GM18511 (cell line): ENCODE measurements around the gene DLGAP1.
"Not testable (repeated sequence)": the region's sequence is repeated elsewhere in the genome, so short reads cannot be mapped to it uniquely, and the experiment has no call there.

Experiments used
- ATAC-seq: cut with Tn5 transposase; IDR thresholded peaks from one replicate; pipeline ENCODE4 v1.9.1; 2021; ENCODE audit warnings: mild to moderate bottlenecking, moderate library complexity; ENCODE audit not compliant: unreplicated experiment

DLGAP1 gene

DNA sequence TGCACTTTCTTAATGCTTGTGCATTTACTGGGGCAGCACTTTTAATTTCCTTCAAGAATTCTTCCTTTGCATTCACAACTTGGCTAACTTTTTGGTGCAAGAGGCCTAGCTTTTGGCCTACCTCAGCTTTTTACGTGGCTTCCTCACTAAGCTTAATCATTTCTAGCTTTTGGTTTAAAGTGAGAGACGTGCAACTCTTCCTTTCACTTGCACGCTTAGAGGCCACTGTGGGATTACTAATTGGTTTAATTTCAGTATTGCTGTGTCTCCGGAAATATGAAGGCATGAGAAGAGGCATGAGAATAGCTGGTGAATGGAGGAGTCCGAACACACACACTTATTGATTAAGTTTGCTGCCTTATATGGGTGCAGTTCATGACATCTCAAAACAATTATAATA, 354.1 kb downstream of the DLGAP1 start:
- ATAC-seq = no peak

GRCh38 chr18:4096486-4096885, 358.6 kb downstream of the DLGAP1 start:
- ATAC-seq = no peak

DNA sequence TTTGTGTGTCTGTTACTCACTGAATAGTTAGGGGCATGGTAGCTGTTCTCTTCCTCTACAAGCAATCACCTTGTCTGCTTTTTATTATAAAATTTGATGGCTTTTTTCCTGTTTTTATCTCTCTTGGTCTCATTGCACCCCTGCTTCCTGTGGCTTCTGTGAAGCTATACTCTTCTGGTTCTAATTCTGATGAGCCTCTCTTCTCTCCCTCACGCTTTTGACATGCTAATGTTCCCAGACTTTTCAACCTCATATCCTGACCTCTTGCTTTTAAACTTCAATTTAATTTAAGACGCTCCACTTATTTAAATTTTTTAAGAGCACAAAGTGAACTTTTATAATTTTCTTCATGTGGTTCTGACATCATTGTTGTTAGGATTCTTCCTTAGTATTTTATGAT, 361.4 kb downstream of the DLGAP1 start:
- ATAC-seq = no peak

- ATAC-seq = no peak
Observed at GRCh38 chr18:4084382-4084900, 370.7 kb downstream of the DLGAP1 start.

DNA sequence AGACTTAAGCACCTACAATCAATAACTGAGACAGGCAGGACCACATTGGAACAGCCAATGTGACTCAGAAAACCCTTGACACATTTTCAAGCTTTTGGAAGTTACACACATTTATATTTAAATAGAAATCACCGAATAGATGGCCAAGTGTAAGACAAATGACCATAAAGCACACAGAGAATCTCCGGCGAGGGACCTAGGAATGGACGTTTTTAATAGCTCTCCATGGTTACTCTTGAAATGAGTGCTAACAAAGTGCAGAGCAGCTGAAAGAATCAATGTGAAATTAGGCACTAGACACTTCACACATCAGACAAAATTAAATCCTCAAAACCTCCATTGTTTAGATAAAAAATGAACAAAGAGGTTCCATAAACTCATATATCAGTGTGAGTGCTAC, 376.9 kb downstream of the DLGAP1 start:
- ATAC-seq = no peak

DNA sequence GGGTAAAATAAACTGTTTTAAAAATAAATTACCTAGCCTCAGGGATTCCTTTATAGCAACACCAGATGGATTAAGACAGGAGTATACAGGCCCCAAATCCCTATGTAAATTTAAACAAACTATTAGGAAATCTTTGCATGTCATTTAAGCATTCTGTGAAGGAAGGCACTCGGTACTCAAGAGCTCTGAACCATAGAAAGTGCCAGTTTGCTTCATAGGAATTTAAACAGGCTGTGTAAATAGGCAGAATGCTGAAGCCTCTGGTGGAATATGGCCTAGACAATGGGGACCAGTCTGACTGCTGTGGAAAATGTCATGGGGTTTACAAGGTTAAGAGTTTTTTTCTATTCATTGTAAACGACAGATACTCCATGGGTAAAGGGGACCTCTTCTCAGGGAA, 377.4 kb downstream of the DLGAP1 start:
- no peak for ATAC-seq

DNA sequence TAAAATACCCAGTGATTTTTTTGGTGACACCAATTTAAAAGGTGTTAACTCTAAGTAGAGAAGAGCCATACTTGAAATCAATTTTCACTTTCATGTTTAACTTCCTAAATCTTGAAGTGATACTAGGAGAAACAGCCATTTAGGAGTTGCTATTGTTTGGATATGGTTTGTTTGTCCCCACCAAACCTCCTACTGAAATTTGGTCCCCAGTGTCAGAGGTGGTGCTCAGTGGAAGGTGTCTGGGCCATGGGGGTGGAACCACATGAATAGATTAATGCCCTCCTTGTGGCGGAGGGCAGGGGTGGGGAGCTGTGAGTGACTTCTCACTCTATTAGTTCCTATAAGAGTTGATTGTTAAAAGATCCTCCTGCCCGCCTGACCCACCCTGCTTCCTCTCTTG, 377.9 kb downstream of the DLGAP1 start:
- no peak for ATAC-seq

DNA sequence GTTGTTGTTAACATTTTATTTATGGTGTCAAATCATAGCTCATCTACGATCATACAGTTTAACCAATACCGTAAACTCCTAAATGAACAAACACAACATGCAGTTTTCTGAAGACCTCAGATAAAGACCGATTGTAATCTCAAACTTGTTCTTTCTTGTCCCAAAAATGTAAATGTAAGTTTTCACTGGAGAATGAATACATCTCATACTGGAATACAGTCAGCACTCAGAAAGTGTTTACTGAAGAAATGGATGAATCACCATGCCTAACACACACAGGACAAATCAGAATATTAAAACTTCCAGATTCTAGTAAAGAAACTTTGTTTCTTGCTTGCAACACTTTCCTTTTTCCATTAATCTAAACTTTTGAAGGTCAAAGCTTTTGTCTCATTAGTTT, 380.5 kb downstream of the DLGAP1 start:
- no peak for ATAC-seq

DNA sequence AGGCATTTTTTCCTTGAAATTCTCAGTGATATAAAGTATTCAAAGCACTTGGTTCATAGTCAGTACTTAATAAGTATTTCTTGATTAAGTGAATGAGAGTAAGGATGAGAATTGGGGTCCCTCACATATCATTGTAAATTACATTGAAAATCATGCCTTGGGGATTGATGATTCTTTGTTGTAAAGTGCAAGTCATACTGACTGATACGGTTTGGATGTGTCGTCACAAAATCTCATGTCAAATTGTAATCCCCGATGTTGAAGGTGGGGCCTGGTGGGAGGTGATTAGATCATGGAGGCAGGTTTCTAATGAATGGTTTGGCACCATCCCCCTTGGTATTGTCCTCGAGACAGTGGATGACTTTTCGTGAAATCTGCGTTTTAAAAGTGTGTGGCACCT, 385.9 kb downstream of the DLGAP1 start:
- ATAC-seq = no peak

- ATAC-seq = peak; percentile 81
Observed at GRCh38 chr18:4068552-4069158, 386.5 kb downstream of the DLGAP1 start.

GRCh38 chr18:4063545-4063944, 391.6 kb downstream of the DLGAP1 start:
- ATAC-seq = no peak

- ATAC-seq = no peak
Observed at GRCh38 chr18:4060427-4061281, 394.5 kb downstream of the DLGAP1 start.

GRCh38 chr18:4058179-4058578, 396.9 kb downstream of the DLGAP1 start:
- no peak for ATAC-seq

DNA sequence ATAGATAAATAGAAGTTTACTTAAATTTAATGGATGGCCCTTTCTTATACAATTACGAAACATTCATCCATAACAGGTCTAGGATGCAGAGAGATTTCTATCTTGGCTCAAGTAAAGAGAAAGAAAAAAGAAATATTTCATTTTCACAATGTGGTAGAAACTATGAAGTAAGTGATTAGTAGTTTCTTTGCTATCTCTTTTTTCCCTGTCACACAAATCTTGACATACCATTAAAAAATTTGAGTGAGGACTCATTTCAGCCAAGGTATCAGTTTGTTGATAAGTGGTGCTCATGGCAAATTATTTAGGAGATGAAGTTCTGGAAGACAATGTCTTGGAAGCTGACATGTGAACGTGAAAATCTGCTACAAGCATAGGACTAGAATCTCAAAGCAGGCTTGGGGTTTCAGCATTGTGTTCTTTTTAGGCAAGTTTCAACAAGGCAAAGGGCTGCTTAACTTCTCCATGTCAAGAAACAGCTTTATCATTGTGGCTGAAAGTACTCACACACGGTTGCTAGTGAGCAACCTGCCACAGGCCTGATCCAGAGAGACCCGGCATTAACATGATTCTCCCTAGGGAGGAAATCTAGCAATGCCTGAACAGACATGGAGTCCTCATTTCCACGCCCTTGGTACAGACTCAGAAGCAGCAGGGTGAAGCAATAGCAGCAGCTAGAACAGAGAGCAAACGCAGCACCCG, 414.6 kb downstream of the DLGAP1 start:
- peak; percentile 62 for ATAC-seq

DNA sequence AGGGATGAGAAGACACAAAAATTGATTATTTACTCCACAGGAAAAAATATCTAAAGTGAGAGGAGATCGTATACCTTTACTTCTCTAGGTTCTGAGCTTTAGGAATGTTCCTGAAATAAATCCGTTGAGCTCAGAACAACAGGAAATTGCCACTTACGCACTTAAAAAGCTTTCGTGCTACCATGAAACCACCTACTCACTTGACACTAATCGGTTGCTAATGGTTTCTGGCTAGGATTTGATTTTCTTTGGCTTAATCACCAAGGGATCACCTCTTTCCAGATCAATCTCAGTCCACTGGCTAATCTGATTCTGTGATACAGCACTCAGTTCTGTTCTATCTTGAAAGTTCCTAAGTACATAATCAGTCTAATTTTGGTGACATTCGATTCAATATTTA, 419.6 kb downstream of the DLGAP1 start:
- ATAC-seq = no peak

GRCh38 chr18:4034815-4035214, 420.3 kb downstream of the DLGAP1 start:
- not testable (repeated sequence) for ATAC-seq

- ATAC-seq = no peak
Observed at GRCh38 chr18:4026542-4026941, 428.6 kb downstream of the DLGAP1 start.

DNA sequence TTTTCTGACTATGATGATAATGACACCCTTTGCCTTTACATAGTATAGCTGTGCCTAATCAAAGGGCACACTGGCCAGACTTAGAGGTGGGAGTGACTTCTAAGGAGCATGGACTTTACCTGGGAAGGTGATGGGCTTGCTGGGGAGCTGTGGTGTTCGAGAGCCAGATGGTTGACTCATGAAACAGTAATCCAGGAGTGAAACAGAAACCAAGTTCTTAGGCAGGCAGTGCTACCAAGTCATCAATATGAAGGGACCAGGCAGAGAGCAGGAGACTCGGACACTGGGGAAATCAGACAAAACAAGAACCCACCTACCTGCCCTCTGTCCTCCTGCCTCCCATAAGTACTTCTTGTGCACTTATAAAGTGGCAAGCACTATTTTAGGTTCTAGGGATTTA, 430.4 kb downstream of the DLGAP1 start:
- ATAC-seq = no peak

DNA sequence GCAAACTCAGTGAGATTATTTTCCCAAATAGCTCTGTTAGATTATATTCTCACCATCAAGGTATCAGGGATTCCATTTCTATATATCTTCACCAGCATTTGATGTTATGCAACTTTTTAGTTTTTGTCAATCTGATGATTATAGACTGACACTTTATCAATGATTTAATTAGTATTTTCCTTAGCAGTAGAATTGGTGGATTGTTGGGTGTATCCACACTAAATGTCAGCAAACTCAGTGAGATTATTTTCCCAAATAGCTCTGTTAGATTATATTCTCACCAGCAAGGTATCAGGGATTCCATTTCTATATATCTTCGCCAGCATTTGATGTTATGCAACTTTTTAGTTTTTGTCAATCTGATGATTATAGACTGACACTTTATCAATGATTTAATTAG, 432.4 kb downstream of the DLGAP1 start:
- ATAC-seq = not testable (repeated sequence)

DNA sequence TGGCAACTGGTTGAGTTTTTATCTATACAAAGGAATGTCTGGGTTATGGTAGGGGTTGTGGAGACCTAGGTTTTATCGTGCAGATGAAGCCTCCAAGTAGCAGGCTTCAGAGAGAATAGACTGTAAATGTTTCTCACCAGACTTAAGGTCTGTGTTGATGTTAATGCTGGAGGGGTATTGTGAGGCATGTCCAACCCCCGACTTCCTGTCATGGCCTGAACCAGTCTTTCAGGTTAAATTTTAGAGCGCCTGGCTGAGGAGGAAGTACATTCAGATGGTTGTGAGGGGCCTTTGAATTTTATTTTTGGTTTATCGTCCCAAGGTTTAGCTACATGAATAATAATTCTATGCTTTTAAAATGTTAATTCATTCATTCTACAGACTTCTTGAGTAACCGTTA, 435.1 kb downstream of the DLGAP1 start:
- ATAC-seq = no peak

GRCh38 chr18:4017480-4017879, 437.6 kb downstream of the DLGAP1 start:
- ATAC-seq = peak; percentile 85
